ENCODE results near the gene IFNAR1.

DNA sequence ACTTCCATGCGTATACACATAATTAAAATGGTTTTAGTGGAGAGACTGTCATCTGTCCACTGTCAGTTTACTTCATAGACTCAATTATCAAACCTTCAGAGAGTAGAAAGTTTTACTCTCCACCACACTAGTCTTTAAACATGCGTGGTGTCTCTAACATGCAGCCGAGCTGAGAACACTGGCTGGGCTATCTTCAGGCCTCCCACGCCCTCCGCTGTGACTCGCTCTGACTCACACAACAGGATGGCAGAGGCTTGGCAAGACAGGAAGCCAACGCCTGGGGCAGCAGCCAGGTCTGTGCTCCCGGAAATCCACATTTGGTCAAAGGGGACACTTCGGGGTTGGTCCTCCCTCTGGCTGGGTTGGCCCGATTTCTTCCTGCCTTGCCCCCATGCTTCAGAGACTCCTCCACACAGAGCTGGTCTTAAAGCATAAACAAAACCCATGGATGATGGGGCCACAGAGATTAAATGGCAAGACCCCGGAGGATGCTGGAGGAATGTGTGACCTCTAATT, 55.8 kb downstream of the IFNAR1 start:
- TF ChIP-seq POLR2AphosphoS5 (IDR thresholded peaks at IDR 0.05; ENCODE audit: low read depth) (no peak; the same call in 1 of the 2 replicates), GABPA (IDR thresholded peaks at IDR 0.05; ENCODE audit: low read depth) (no peak)
- TF ChIP-seq, protein P1, sequence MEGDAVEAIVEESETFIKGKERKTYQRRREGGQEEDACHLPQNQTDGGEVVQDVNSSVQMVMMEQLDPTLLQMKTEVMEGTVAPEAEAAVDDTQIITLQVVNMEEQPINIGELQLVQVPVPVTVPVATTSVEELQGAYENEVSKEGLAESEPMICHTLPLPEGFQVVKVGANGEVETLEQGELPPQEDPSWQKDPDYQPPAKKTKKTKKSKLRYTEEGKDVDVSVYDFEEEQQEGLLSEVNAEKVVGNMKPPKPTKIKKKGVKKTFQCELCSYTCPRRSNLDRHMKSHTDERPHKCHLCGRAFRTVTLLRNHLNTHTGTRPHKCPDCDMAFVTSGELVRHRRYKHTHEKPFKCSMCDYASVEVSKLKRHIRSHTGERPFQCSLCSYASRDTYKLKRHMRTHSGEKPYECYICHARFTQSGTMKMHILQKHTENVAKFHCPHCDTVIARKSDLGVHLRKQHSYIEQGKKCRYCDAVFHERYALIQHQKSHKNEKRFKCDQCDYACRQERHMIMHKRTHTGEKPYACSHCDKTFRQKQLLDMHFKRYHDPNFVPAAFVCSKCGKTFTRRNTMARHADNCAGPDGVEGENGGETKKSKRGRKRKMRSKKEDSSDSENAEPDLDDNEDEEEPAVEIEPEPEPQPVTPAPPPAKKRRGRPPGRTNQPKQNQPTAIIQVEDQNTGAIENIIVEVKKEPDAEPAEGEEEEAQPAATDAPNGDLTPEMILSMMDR (IDR thresholded peaks at IDR 0.05; ENCODE audit: insufficient read depth, low read length) = no peak
- TF ChIP-seq, protein P2, sequence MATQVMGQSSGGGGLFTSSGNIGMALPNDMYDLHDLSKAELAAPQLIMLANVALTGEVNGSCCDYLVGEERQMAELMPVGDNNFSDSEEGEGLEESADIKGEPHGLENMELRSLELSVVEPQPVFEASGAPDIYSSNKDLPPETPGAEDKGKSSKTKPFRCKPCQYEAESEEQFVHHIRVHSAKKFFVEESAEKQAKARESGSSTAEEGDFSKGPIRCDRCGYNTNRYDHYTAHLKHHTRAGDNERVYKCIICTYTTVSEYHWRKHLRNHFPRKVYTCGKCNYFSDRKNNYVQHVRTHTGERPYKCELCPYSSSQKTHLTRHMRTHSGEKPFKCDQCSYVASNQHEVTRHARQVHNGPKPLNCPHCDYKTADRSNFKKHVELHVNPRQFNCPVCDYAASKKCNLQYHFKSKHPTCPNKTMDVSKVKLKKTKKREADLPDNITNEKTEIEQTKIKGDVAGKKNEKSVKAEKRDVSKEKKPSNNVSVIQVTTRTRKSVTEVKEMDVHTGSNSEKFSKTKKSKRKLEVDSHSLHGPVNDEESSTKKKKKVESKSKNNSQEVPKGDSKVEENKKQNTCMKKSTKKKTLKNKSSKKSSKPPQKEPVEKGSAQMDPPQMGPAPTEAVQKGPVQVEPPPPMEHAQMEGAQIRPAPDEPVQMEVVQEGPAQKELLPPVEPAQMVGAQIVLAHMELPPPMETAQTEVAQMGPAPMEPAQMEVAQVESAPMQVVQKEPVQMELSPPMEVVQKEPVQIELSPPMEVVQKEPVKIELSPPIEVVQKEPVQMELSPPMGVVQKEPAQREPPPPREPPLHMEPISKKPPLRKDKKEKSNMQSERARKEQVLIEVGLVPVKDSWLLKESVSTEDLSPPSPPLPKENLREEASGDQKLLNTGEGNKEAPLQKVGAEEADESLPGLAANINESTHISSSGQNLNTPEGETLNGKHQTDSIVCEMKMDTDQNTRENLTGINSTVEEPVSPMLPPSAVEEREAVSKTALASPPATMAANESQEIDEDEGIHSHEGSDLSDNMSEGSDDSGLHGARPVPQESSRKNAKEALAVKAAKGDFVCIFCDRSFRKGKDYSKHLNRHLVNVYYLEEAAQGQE (IDR thresholded peaks at IDR 0.05; ENCODE audit: insufficient replicate concordance, low read depth) = no peak

Data from HL-60 (cell line).